K562 (cell line): ENCODE results near the gene NALCN.

Experiments used
- CBFB ChIP-seq: sonication (generic); formaldehyde crosslinking; IDR thresholded peaks from 2 replicates; pipeline ENCODE4 v1.4.0; 2020; ENCODE audit warnings: mild to moderate bottlenecking, missing genetic modification reagents
- CREB1 ChIP-seq, 2 experiments: sonication (generic) in 1 of 2; formaldehyde crosslinking in 1 of 2; IDR thresholded peaks; 2 replicates each; pipeline versions ENCODE4 v1.6.1 to v1.8.0; 2012 to 2022; ENCODE audit warnings: inconsistent platforms in 1 of 2, mild to moderate bottlenecking in 1 of 2, missing genetic modification reagents in 1 of 2, moderate library complexity in 1 of 2
- DPF2 ChIP-seq: fragments of 450-650 bp; IDR thresholded peaks from 2 replicates; pipeline ENCODE4 v1.6.1; 2016
- MEIS2 ChIP-seq: fragments of 450-650 bp; IDR thresholded peaks from 2 replicates; pipeline ENCODE4 v1.6.1; 2014; ENCODE audit warnings: mild to moderate bottlenecking; ENCODE audit not compliant: partially characterized antibody
- NFATC3 ChIP-seq: fragments of 450-650 bp; IDR thresholded peaks from 2 replicates; pipeline ENCODE4 v1.6.1; 2017; ENCODE audit warnings: mild to moderate bottlenecking
- SPI1 ChIP-seq: IDR thresholded peaks from 2 replicates; pipeline ENCODE4 v1.6.1; 2011; ENCODE audit warnings: low read depth, low read length, control low read depth, borderline replicate concordance
- ZNF79 ChIP-seq: fragments of 250-450 bp; sonication (Bioruptor Pico); IDR thresholded peaks from 2 replicates; pipeline ENCODE4 v1.4.0; 2020; ENCODE audit warnings: low read depth, mild to moderate bottlenecking, moderate library complexity
- TF ChIP-seq, protein P1 (sequence below): fragments of 200-800 bp; sonication (Bioruptor generic); IDR thresholded peaks from 2 replicates; pipeline ENCODE4 v1.6.1; 2017; ENCODE audit warnings: missing genetic modification characterization, missing compliant biosample characterization
- TF ChIP-seq, protein P2 (sequence below): fragments of 250-450 bp; sonication (Bioruptor Pico); IDR thresholded peaks from 2 replicates; pipeline ENCODE4 v1.8.0; 2021; ENCODE audit warnings: mild to moderate bottlenecking, moderate library complexity
- TF ChIP-seq, protein P3 (sequence below): fragments of 450-650 bp; formaldehyde crosslinking; IDR thresholded peaks from 2 replicates; pipeline ENCODE4 v1.4.0; 2022; ENCODE audit warnings: missing genetic modification characterization

DNA sequence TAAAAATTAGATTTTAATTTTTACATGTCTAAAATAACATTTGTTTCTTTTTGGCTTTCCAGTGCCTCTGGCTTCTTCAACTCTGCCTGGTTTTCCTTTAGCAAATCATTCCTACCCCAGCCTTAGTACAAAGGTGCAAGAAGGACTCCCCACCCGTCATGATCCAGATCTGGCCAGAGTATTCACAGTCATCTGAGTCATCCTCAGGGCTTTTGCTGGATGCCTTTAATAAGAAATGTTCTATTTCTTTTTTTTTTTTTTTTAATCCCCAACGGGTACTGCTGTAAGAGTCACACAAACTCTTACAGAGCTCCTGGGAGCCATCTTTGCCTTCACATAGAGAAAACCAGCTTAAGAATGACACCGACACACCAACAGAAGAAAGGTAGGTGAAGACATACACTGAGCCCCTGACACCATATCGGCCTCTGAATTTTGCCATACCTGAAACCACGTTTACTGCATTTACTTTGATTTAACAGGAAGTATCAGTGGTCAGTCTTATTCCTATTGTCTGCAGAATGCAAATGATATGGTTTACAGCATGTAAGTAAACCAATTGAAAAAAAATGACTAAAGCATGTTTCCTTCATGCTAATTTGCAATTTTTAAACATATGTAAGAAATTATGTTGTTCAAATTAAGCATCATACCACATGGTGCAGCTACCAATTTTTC is 184.4 kb downstream of the NALCN start:
- no peak for TF ChIP-seq MEIS2
- no peak for TF ChIP-seq ZNF79 (CRISPR knock-in tag)
- TF ChIP-seq, protein P1, sequence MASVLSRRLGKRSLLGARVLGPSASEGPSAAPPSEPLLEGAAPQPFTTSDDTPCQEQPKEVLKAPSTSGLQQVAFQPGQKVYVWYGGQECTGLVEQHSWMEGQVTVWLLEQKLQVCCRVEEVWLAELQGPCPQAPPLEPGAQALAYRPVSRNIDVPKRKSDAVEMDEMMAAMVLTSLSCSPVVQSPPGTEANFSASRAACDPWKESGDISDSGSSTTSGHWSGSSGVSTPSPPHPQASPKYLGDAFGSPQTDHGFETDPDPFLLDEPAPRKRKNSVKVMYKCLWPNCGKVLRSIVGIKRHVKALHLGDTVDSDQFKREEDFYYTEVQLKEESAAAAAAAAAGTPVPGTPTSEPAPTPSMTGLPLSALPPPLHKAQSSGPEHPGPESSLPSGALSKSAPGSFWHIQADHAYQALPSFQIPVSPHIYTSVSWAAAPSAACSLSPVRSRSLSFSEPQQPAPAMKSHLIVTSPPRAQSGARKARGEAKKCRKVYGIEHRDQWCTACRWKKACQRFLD, result no peak
- no peak for TF ChIP-seq NFATC3
- no peak for TF ChIP-seq DPF2
- TF ChIP-seq, protein P2, sequence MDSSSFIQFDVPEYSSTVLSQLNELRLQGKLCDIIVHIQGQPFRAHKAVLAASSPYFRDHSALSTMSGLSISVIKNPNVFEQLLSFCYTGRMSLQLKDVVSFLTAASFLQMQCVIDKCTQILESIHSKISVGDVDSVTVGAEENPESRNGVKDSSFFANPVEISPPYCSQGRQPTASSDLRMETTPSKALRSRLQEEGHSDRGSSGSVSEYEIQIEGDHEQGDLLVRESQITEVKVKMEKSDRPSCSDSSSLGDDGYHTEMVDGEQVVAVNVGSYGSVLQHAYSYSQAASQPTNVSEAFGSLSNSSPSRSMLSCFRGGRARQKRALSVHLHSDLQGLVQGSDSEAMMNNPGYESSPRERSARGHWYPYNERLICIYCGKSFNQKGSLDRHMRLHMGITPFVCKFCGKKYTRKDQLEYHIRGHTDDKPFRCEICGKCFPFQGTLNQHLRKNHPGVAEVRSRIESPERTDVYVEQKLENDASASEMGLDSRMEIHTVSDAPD, result no peak
- TF ChIP-seq SPI1, result no peak
- TF ChIP-seq, protein P3, sequence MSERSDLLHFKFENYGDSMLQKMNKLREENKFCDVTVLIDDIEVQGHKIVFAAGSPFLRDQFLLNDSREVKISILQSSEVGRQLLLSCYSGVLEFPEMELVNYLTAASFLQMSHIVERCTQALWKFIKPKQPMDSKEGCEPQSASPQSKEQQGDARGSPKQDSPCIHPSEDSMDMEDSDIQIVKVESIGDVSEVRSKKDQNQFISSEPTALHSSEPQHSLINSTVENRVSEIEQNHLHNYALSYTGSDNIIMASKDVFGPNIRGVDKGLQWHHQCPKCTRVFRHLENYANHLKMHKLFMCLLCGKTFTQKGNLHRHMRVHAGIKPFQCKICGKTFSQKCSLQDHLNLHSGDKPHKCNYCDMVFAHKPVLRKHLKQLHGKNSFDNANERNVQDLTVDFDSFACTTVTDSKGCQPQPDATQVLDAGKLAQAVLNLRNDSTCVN, result no peak
- TF ChIP-seq CREB1 (IDR thresholded peaks at IDR 0.05), result no peak
- no peak for TF ChIP-seq CREB1 (CRISPR knock-in tag; IDR thresholded peaks at IDR 0.05)
- TF ChIP-seq CBFB (CRISPR knock-in tag), result no peak
